Hematopoietic multipotent progenitor cell treated with erythropoietin and hydrocortisone succinate and interleukin-3 and kit ligand, for 15 days (in vitro differentiated cells): ENCODE measurements around the gene LSAMP.

Source experiments
- DNase-seq: peaks from one replicate; pipeline ENCODE4 v3.0.0-alpha.2; 2015; ENCODE audit warnings: low spot score

LSAMP gene

GRCh38 chr3:116445311-116445841 is at the start of gene LSAMP:
Gene LSAMP, minus strand, starts transcription at chr3:116445487.
- no peak for DNase-seq

- no peak for DNase-seq
Observed at GRCh38 chr3:116492379-116492778, 47.1 kb upstream of the LSAMP start.

GRCh38 chr3:116483135-116483534 is 37.8 kb upstream of the LSAMP start:
- DNase-seq, result no peak

GRCh38 chr3:116476691-116477090 is 31.4 kb upstream of the LSAMP start:
- no peak for DNase-seq

GRCh38 chr3:116474801-116475200 is 29.5 kb upstream of the LSAMP start:
- DNase-seq, result no peak

GRCh38 chr3:116474032-116474780 is 28.9 kb upstream of the LSAMP start:
- DNase-seq, result no peak

- DNase-seq, result no peak
Observed at GRCh38 chr3:116473602-116474001, 28.3 kb upstream of the LSAMP start.

GRCh38 chr3:116470605-116471197 is 25.4 kb upstream of the LSAMP start:
- DNase-seq, result no peak

GRCh38 chr3:116469546-116469945 is 24.3 kb upstream of the LSAMP start:
- DNase-seq, result no peak

GRCh38 chr3:116464276-116464798 is 19.1 kb upstream of the LSAMP start:
- DNase-seq, result no peak

- DNase-seq, result no peak
Observed at GRCh38 chr3:116453666-116454346, 8.5 kb upstream of the LSAMP start.

- DNase-seq, result no peak
Observed at GRCh38 chr3:116449546-116450350, 4.5 kb upstream of the LSAMP start.

GRCh38 chr3:116445990-116446389 is 703 bp upstream of the LSAMP start:
- DNase-seq, result no peak

- no peak for DNase-seq
Observed at GRCh38 chr3:116444819-116445310, 422 bp downstream of the LSAMP start.

- DNase-seq, result no peak
Observed at GRCh38 chr3:116444115-116444747, 1.1 kb downstream of the LSAMP start.

GRCh38 chr3:116443191-116443661 is 2.1 kb downstream of the LSAMP start:
- DNase-seq, result no peak

GRCh38 chr3:116442331-116443021 is 2.8 kb downstream of the LSAMP start:
- DNase-seq, result no peak

- DNase-seq, result no peak
Observed at GRCh38 chr3:116441652-116442051, 3.6 kb downstream of the LSAMP start.

GRCh38 chr3:116440196-116440595 is 5.1 kb downstream of the LSAMP start:
- DNase-seq, result no peak

GRCh38 chr3:116433552-116433951 is 11.7 kb downstream of the LSAMP start:
- DNase-seq, result no peak
